Prostate gland (tissue), 2 donors: ENCODE results near the gene SUGCT. TPM values are rescaled to one million over a fixed set of nuclear protein-coding genes. Genes with fewer than 3 reads are reported as not detected.

ENCODE experiments used
- DNase-seq: peaks from one replicate; pipeline ENCODE4 v3.0.0-alpha.2; 2019; ENCODE audit warnings: low spot score
- H3K27ac ChIP-seq, 2 donors: fragments of 200-600 bp; sonication (generic); 2 replicates each; pipeline ENCODE4 v1.5.1; 2017 to 2019
- H3K27me3 ChIP-seq: fragments of 200-600 bp; sonication (generic); replicated peaks from 2 replicates; pipeline ENCODE4 v1.5.1; 2019; ENCODE audit not compliant: insufficient read depth
- H3K36me3 ChIP-seq, 2 donors: fragments of 200-600 bp; sonication (generic); 1 replicate in 1 of 2; 2 replicates in 1 of 2; pipeline versions ENCODE4 v1.5.1 to v1.8.1; 2017 to 2019
- H3K4me1 ChIP-seq: fragments of 200-600 bp; sonication (generic); replicated peaks from 2 replicates; pipeline ENCODE4 v1.5.1; 2019
- H3K4me3 ChIP-seq, 2 donors: fragments of 200-600 bp; sonication (generic); 2 replicates each; pipeline ENCODE4 v1.5.1; 2017 to 2019
- H3K9me3 ChIP-seq: fragments of 200-600 bp; sonication (generic); 2 replicates; pipeline ENCODE4 v1.5.1; 2017
- CTCF ChIP-seq, 4 experiments: fragments of 200-600 bp in 2 of 4; fragments of 450-650 bp in 2 of 4; sonication (generic) in 2 of 4; IDR thresholded peaks; 1 replicate in 3 of 4; 2 replicates in 1 of 4; pipeline ENCODE4 v1.5.1; 2016 to 2019; ENCODE audit warnings: antibody characterized with exemption in 4 of 4, mild to moderate bottlenecking in 2 of 4, moderate library complexity in 2 of 4
- POLR2A ChIP-seq: fragments of 450-650 bp; IDR thresholded peaks from one replicate; pipeline ENCODE4 v1.6.1; 2016; ENCODE audit warnings: antibody characterized with exemption, mild to moderate bottlenecking
- POLR2AphosphoS5 ChIP-seq: sonication (generic); formaldehyde crosslinking; IDR thresholded peaks from one replicate; pipeline ENCODE4 v1.6.1; 2017; ENCODE audit warnings: antibody characterized with exemption
- WGBS: methylation state at CpG from one replicate; pipeline ENCODE4 v1.1.5; 2018; 5-methylcytosine and 5-hydroxymethylcytosine counted together
- intact Hi-C: fragments of 100-400 bp; cut with DNase I; formaldehyde crosslinking; loops from one replicate; pipeline ENCODE4 v1.14.2; 2022
- total RNA-seq, 2 donors: library from RNA; depleted of rRNA; stranded (reverse); fragments of >200 nt; gene quantifications; one replicate each; pipeline ENCODE4 v1.1.0, GENCODE V29; 2016

The SUGCT gene
- total RNA-seq, 2 donors from 2014 or later = 2.2 to 3.2 TPM

GRCh38 chr7:40658729-40659128 lies 523.9 kb downstream of the SUGCT start:
- no peaks in the 10 kb centered on the region for H3K4me1 ChIP-seq
- H3K27me3 ChIP-seq = no peaks in the 10 kb centered on the region
- no peak for DNase-seq
- no peak for TF ChIP-seq POLR2AphosphoS5
- TF ChIP-seq POLR2A = no peak
- no peak for TF ChIP-seq CTCF (IDR thresholded peaks at IDR 0.05)
- intact Hi-C loops = no loop called here
- no peaks in the 10 kb centered on the region for H3K36me3 ChIP-seq
- 93% methylated on average over 2 of the region's 2 CpGs for WGBS
- H3K27ac ChIP-seq = no peak overlapping the region
- no peaks in the 10 kb centered on the region for H3K9me3 ChIP-seq
- H3K4me3 ChIP-seq = no peak overlapping the region

GRCh38 chr7:40659231-40659630 lies 524.4 kb downstream of the SUGCT start:
- intact Hi-C loops = no loop called here
- 95% methylated on average over 2 of the region's 2 CpGs for WGBS
- no peaks in the 10 kb centered on the region for H3K36me3 ChIP-seq

GRCh38 chr7:40673285-40673684 lies 538.5 kb downstream of the SUGCT start:
- Histone ChIP-seq H3K36me3 (no peaks in the 10 kb centered on the region), H3K27me3 (no peaks in the 10 kb centered on the region), H3K9me3 (no peaks in the 10 kb centered on the region), H3K27ac (no peak overlapping the region), H3K4me3 (no peak overlapping the region), H3K4me1 (no peaks in the 10 kb centered on the region)
- no peak for TF ChIP-seq POLR2AphosphoS5
- TF ChIP-seq CTCF (IDR thresholded peaks at IDR 0.05) = no peak
- no peak for TF ChIP-seq POLR2A
- no peak for DNase-seq
- WGBS = 32% methylated on average over 2 of the region's 2 CpGs
- intact Hi-C loops = no loop called here

More at GRCh38 chr7:40659231-40659630, 524.4 kb downstream of the SUGCT start:
- Histone ChIP-seq H3K27ac (no peak overlapping the region), H3K27me3 (no peaks in the 10 kb centered on the region), H3K4me1 (no peaks in the 10 kb centered on the region), H3K9me3 (no peaks in the 10 kb centered on the region), H3K4me3 (no peak overlapping the region)
- no peak for DNase-seq
- no peak for TF ChIP-seq POLR2AphosphoS5
- no peak for TF ChIP-seq POLR2A
- no peak for TF ChIP-seq CTCF (IDR thresholded peaks at IDR 0.05)

GRCh38 chr7:40674316-40674715 lies 539.5 kb downstream of the SUGCT start:
- no peak overlapping the region for H3K27ac ChIP-seq
- 68% methylated on average over 3 of the region's 3 CpGs for WGBS
- no peak for DNase-seq

More at GRCh38 chr7:40674316-40674715, 539.5 kb downstream of the SUGCT start:
- intact Hi-C loops = no loop called here
- Histone ChIP-seq H3K27me3 (no peaks in the 10 kb centered on the region), H3K4me1 (no peaks in the 10 kb centered on the region), H3K4me3 (no peak overlapping the region), H3K36me3 (no peaks in the 10 kb centered on the region), H3K9me3 (no peaks in the 10 kb centered on the region)
- TF ChIP-seq POLR2A = no peak
- no peak for TF ChIP-seq POLR2AphosphoS5
- TF ChIP-seq CTCF (IDR thresholded peaks at IDR 0.05) = no peak
